A549 treated with AZD2906 at 1 μM for 4 hours (cell line): ENCODE results near the gene DST. TPM values are rescaled to one million over a fixed set of nuclear protein-coding genes. Genes with fewer than 3 reads are reported as not detected.

ENCODE experiments used
- total RNA-seq: library from RNA; stranded (reverse); fragments of 200-300 nt; extraction: Qiagen RNA extraction; gene quantifications from 5 replicates; pipeline ENCODE4 v1.2.3, GENCODE V29; 2022

DST gene
- 42.4 to 49.8 TPM (median 44.7 TPM) in 5 replicates for total RNA-seq

DNA sequence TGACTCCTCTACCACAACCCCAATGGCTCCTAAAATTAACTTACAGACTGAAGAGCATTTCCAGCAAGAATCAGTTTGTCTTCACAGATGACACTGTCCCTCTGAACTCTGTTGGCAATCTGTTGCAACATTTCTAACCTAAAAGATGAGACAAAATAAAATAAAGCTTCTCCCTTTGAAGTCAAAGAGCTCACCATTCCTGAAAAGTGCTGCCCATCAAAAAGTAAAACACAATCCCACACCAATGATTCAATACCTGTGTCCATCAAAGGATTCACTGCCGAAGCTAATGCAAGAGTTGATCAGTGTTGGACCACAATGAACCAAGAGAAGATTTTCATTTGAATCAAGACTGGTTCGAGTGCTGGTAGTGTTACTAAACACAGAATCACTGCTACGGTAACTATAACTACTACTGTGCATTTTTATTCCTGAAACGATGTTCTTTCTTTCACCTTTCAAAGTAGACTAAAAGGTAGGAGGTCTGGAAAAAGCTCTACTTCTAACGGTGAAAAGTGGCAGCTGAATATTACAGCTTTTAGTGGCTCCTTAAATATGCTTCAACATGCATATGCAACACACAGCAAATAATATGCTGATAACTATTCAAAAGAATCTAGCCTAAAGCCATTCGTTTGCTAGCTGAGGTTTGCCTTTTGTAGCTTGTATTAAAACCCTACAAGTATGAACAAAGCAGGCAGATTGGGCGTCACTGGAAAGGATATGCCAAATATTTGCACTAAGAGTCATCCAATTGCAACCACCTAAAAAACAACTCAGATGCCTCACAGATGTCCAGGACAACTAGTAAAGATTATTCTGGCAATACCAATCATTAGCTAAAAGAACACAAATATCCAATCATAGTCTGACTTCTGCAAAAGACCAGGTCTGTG lies at the start of gene DST:
Gene DST, minus strand, starts transcription at position 524 of the 896 bp plus-strand sequence.

